Neuronal stem cell (in vitro differentiated cells): ENCODE data around the gene FILIP1L.

ENCODE experiments used
- DNase-seq: peaks from one replicate; pipeline ENCODE4 v3.0.0-alpha.2; 2013; ENCODE audit warnings: low spot score
- H2AFZ ChIP-seq: one replicate; pipeline ENCODE4 v1.6.1; 2013; ENCODE audit warnings: mild to moderate bottlenecking, low read length, inconsistent platforms
- H2AK5ac ChIP-seq: 2 replicates; pipeline ENCODE4 v1.6.1; 2013; ENCODE audit warnings: low read depth, mild to moderate bottlenecking, inconsistent platforms, low read length, moderate library complexity, mixed read lengths
- H2BK120ac ChIP-seq: 2 replicates; pipeline ENCODE4 v1.6.1; 2013; ENCODE audit warnings: low read depth, mild to moderate bottlenecking, inconsistent platforms, low read length, moderate library complexity, mixed read lengths
- H2BK12ac ChIP-seq: one replicate; pipeline ENCODE4 v1.6.1; 2013; ENCODE audit warnings: low read length, inconsistent platforms
- H2BK15ac ChIP-seq: 2 replicates; pipeline ENCODE4 v1.6.1; 2013; ENCODE audit warnings: mild to moderate bottlenecking, low read length, inconsistent platforms, mixed read lengths
- H2BK5ac ChIP-seq: one replicate; pipeline ENCODE4 v1.6.1; 2013; ENCODE audit warnings: inconsistent platforms, mild to moderate bottlenecking, low read length, moderate library complexity
- H3K14ac ChIP-seq: one replicate; pipeline ENCODE4 v1.6.1; 2013; ENCODE audit warnings: low read length, inconsistent platforms
- H3K18ac ChIP-seq: 2 replicates; pipeline ENCODE4 v1.6.1; 2013; ENCODE audit warnings: low read length, inconsistent platforms
- H3K23ac ChIP-seq: 2 replicates; pipeline ENCODE4 v1.6.1; 2013; ENCODE audit warnings: low read depth, mild to moderate bottlenecking, mixed read lengths, low read length, inconsistent platforms; ENCODE audit not compliant: poor library complexity
- H3K27ac ChIP-seq: replicated peaks from 3 replicates; pipeline ENCODE4 v1.5.1; 2013; ENCODE audit warnings: low read length, inconsistent platforms
- H3K27me3 ChIP-seq, 3 experiments: 2 replicates each; pipeline ENCODE4 v1.6.1; 2013; ENCODE audit warnings: low read length in 3 of 3, mild to moderate bottlenecking in 2 of 3, inconsistent platforms in 1 of 3, low read depth in 1 of 3, mixed read lengths in 1 of 3, moderate library complexity in 1 of 3; ENCODE audit not compliant: control insufficient read depth in 3 of 3, insufficient read depth in 3 of 3
- H3K36me3 ChIP-seq, 2 donors: replicated peaks in 1 of 2; 2 replicates each; pipeline ENCODE4 v1.6.1; 2013; ENCODE audit warnings: low read length in 2 of 2; ENCODE audit not compliant: control insufficient read depth in 2 of 2, insufficient read depth in 2 of 2
- H3K4ac ChIP-seq: 2 replicates; pipeline ENCODE4 v1.6.1; 2013; ENCODE audit warnings: inconsistent platforms, mild to moderate bottlenecking, low read length, moderate library complexity
- H3K4me1 ChIP-seq, 2 donors: 1 replicate in 1 of 2; 2 replicates in 1 of 2; pipeline ENCODE4 v1.6.1; 2013; ENCODE audit warnings: low read length in 2 of 2, low read depth in 1 of 2; ENCODE audit not compliant: control insufficient read depth in 2 of 2, insufficient read depth in 1 of 2
- H3K4me2 ChIP-seq: one replicate; pipeline ENCODE4 v1.6.1; 2013; ENCODE audit warnings: mild to moderate bottlenecking, low read length, inconsistent platforms; ENCODE audit not compliant: insufficient read depth, poor library complexity, severe bottlenecking
- H3K4me3 ChIP-seq, 2 donors: 2 replicates each; pipeline ENCODE4 v1.5.1; 2013; ENCODE audit warnings: low read length in 2 of 2, mild to moderate bottlenecking in 2 of 2, inconsistent platforms in 1 of 2, moderate library complexity in 1 of 2
- H3K79me1 ChIP-seq: one replicate; pipeline ENCODE4 v1.6.1; 2013; ENCODE audit warnings: low read depth, mild to moderate bottlenecking, inconsistent platforms, low read length, moderate library complexity
- H3K9ac ChIP-seq: one replicate; pipeline ENCODE4 v1.6.1; 2013; ENCODE audit warnings: mild to moderate bottlenecking, low read depth, low read length, inconsistent platforms; ENCODE audit not compliant: poor library complexity
- H3K9me3 ChIP-seq, 2 donors: replicated peaks in 1 of 2; 2 replicates each; pipeline versions ENCODE3 to v1.6.1; 2013; ENCODE audit warnings: low read length in 2 of 2, mild to moderate bottlenecking in 2 of 2, inconsistent platforms in 1 of 2, low read depth in 1 of 2, mixed read lengths in 1 of 2, moderate library complexity in 1 of 2; ENCODE audit not compliant: control insufficient read depth in 2 of 2, insufficient read depth in 1 of 2
- H4K8ac ChIP-seq: one replicate; pipeline ENCODE4 v1.6.1; 2013; ENCODE audit warnings: low read depth, mild to moderate bottlenecking, inconsistent platforms, low read length, moderate library complexity
- H4K91ac ChIP-seq: one replicate; pipeline ENCODE4 v1.6.1; 2013; ENCODE audit warnings: low read length, low read depth, mild to moderate bottlenecking, inconsistent platforms; ENCODE audit not compliant: poor library complexity
- WGBS, 2 donors: extraction: QIAGEN DNeasy Blood & Tissue Kit; methylation state at CpG; one replicate each; pipeline ENCODE4 v1.1.7; 2013; ENCODE audit warnings: missing lambda C conversion rate in 2 of 2, mixed read lengths in 1 of 2; ENCODE audit not compliant: insufficient read length in 2 of 2, insufficient replicate concordance in 1 of 2; ENCODE audit errors: extremely low coverage in 2 of 2; 5-methylcytosine and 5-hydroxymethylcytosine counted together

FILIP1L gene

DNA sequence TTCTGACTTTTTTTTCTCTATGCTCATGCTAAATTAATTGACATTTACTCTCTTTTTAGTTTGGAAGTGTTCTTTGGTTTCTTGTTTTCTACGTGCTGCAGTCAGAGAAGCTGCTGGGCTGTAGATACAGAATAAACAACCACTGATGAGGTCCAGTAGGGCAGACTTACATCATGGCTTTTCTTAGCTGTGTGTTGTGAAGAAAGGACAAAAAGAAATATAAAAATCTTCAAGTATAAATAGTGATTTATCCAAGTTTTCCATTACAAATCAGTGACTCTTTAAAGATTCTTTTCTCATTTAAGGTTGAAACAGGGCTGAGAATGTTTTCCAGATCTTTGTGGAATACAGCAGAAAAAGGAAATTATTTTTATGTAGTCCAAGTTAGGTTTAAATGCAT lies 174.4 kb downstream of the FILIP1L start:
- Histone ChIP-seq H3K4me3 (no peak overlapping the region), H3K9me3 (no peaks in the 10 kb centered on the region), H2BK15ac (no peak overlapping the region), H2BK120ac (no peak overlapping the region), H2AK5ac (no peak overlapping the region), H3K27me3 (no peaks in the 10 kb centered on the region), H3K18ac (no peak overlapping the region), H3K14ac (no peak overlapping the region), H2BK5ac (no peak overlapping the region), H3K79me1 (no peaks in the 10 kb centered on the region), H3K27ac (no peak overlapping the region), H4K8ac (no peak overlapping the region), H3K4me2 (no peak overlapping the region), H3K23ac (no peak overlapping the region), H3K4me1 (peaks cover 3% of the 10 kb centered on the region in 2 donors), H2AFZ (no peak overlapping the region), H3K4ac (no peak overlapping the region), H3K9ac (no peak overlapping the region), H4K91ac (no peak overlapping the region), H3K36me3 (no peaks in the 10 kb centered on the region), H2BK12ac (no peak overlapping the region)
- no CpG with 5 or more reads among the region's 1 CpG for WGBS, 2 donors
- no peak for DNase-seq

- no peaks in the 10 kb centered on the region for H3K36me3 ChIP-seq
- H3K27ac ChIP-seq: no peak overlapping the region
- H2AK5ac ChIP-seq: no peak overlapping the region
- H2BK12ac ChIP-seq: no peak overlapping the region
- H3K4me3 ChIP-seq: no peak overlapping the region
- no peaks in the 10 kb centered on the region for H3K79me1 ChIP-seq
- H2AFZ ChIP-seq: no peak overlapping the region
- H4K91ac ChIP-seq: no peak overlapping the region
- no peak overlapping the region for H2BK120ac ChIP-seq
- no peak overlapping the region for H3K4me2 ChIP-seq
- no peak overlapping the region for H3K18ac ChIP-seq
- H3K4me1 ChIP-seq: peaks cover 0 to 3% of the 10 kb centered on the region in 2 donors
- H4K8ac ChIP-seq: no peak overlapping the region
- no CpG with 5 or more reads among the region's 3 CpGs for WGBS, 2 donors
- no peak overlapping the region for H3K9ac ChIP-seq
- H2BK5ac ChIP-seq: no peak overlapping the region
- no peak overlapping the region for H3K4ac ChIP-seq
- H3K9me3 ChIP-seq: no peaks in the 10 kb centered on the region
- DNase-seq: no peak
- no peak overlapping the region for H2BK15ac ChIP-seq
- H3K27me3 ChIP-seq: no peaks in the 10 kb centered on the region
- no peak overlapping the region for H3K14ac ChIP-seq
- no peak overlapping the region for H3K23ac ChIP-seq
Measured at GRCh38 chr3:99938270-99938911, 175.9 kb downstream of the FILIP1L start.

- Histone ChIP-seq H3K4me2 (no peak overlapping the region), H3K4me3 (no peak overlapping the region), H2AK5ac (no peak overlapping the region), H3K9ac (no peak overlapping the region), H2BK12ac (no peak overlapping the region), H3K4me1 (peaks cover 4 to 6% of the 10 kb centered on the region in 2 donors), H3K9me3 (no peaks in the 10 kb centered on the region), H4K91ac (no peak overlapping the region), H4K8ac (no peak overlapping the region), H3K27ac (no peak overlapping the region), H2AFZ (no peak overlapping the region), H2BK15ac (no peak overlapping the region), H3K36me3 (no peaks in the 10 kb centered on the region), H3K18ac (no peak overlapping the region), H2BK120ac (no peak overlapping the region), H3K27me3 (no peaks in the 10 kb centered on the region), H3K14ac (no peak overlapping the region), H3K23ac (no peak overlapping the region), H3K79me1 (peaks cover 2% of the 10 kb centered on the region), H2BK5ac (no peak overlapping the region), H3K4ac (no peak overlapping the region)
- no peak for DNase-seq
- WGBS, 2 donors: no CpG with 5 or more reads among the region's 4 CpGs
Measured at GRCh38 chr3:99934975-99935797, 179.1 kb downstream of the FILIP1L start.

- H3K23ac ChIP-seq: no peak overlapping the region
- H2BK12ac ChIP-seq: no peak overlapping the region
- H2AFZ ChIP-seq: no peak overlapping the region
- no peak overlapping the region for H3K4me3 ChIP-seq
- H3K4me1 ChIP-seq: peaks cover 9 to 12% of the 10 kb centered on the region in 2 donors
- peaks cover 2% of the 10 kb centered on the region for H3K79me1 ChIP-seq
- H3K27ac ChIP-seq: no peak overlapping the region
- DNase-seq: no peak
- no peak overlapping the region for H2BK15ac ChIP-seq
- no peak overlapping the region for H2AK5ac ChIP-seq
- H3K4ac ChIP-seq: no peak overlapping the region
- H2BK5ac ChIP-seq: no peak overlapping the region
- H3K9me3 ChIP-seq: no peaks in the 10 kb centered on the region
- no peak overlapping the region for H4K8ac ChIP-seq
- no peak overlapping the region for H3K18ac ChIP-seq
- no CpG with 5 or more reads among the region's 5 CpGs for WGBS, 2 donors
- no peak overlapping the region for H3K9ac ChIP-seq
- no peak overlapping the region for H3K14ac ChIP-seq
- H3K36me3 ChIP-seq: no peaks in the 10 kb centered on the region
- no peaks in the 10 kb centered on the region for H3K27me3 ChIP-seq
- H3K4me2 ChIP-seq: no peak overlapping the region
- H2BK120ac ChIP-seq: no peak overlapping the region
- H4K91ac ChIP-seq: no peak overlapping the region
Measured at GRCh38 chr3:99933971-99934750, 180.1 kb downstream of the FILIP1L start.
